CD4-positive, alpha-beta T cell (primary cell): ENCODE results near the gene BCL3. TPM values are rescaled to one million over a fixed set of nuclear protein-coding genes. Genes with fewer than 3 reads are reported as not detected.

Experiments used
- ATAC-seq: fragments of 200-7000 bp; cut with Tn5 transposase; one replicate; pipeline ENCODE4 v1.10.0; 2022; ENCODE audit warnings: mild to moderate bottlenecking; ENCODE audit not compliant: poor library complexity
- CTCF ChIA-PET: fragments of 350-600 bp; sonication (Branson Sonifier 250); formaldehyde crosslinking; loops from one replicate; lab custom pipeline; 2021; ENCODE audit warnings: antibody characterized with exemption, inconsistent platforms; lab: Charles Lee
- POLR2A ChIA-PET: fragments of 350-600 bp; sonication (Branson Sonifier 250); formaldehyde crosslinking; loops from one replicate; lab custom pipeline; 2021; ENCODE audit warnings: antibody characterized with exemption, inconsistent platforms; lab: Charles Lee
- DNase-seq, 14 experiments: peaks; one replicate each; pipeline ENCODE4 v3.0.0-alpha.2; 2013 to 2020; ENCODE audit warnings: mixed read lengths in 2 of 14
- H3K27ac ChIP-seq, 2 donors: one replicate each; pipeline versions ENCODE4 v1.5.1 to v1.7.0; 2013; ENCODE audit warnings: low read length in 2 of 2, low read depth in 1 of 2, mild to moderate bottlenecking in 1 of 2
- H3K27me3 ChIP-seq, 2 experiments: 1 replicate in 1 of 2; 2 replicates in 1 of 2; pipeline versions ENCODE4 v1.6.1 to v1.7.0; 2013; ENCODE audit warnings: low read length in 2 of 2, control low read depth in 1 of 2, mild to moderate bottlenecking in 1 of 2, moderate library complexity in 1 of 2; ENCODE audit not compliant: insufficient read depth in 2 of 2, control insufficient read depth in 1 of 2
- H3K36me3 ChIP-seq: one replicate; pipeline ENCODE4 v1.6.1; 2013; ENCODE audit warnings: low read length, control low read depth; ENCODE audit not compliant: insufficient read depth
- H3K4me1 ChIP-seq: one replicate; pipeline ENCODE4 v1.6.1; 2013; ENCODE audit warnings: low read length, control low read depth; ENCODE audit not compliant: insufficient read depth
- H3K4me3 ChIP-seq: one replicate; pipeline ENCODE4 v1.5.1; 2013; ENCODE audit warnings: mild to moderate bottlenecking, low read length, moderate library complexity
- H3K9me3 ChIP-seq, 2 experiments: 1 replicate in 1 of 2; 2 replicates in 1 of 2; pipeline versions ENCODE4 v1.6.1 to v1.7.0; 2013; ENCODE audit warnings: low read length in 2 of 2, mild to moderate bottlenecking in 2 of 2, control low read depth in 1 of 2, moderate library complexity in 1 of 2; ENCODE audit not compliant: control insufficient read depth in 1 of 2, insufficient read depth in 1 of 2
- H3K27ac Mint-ChIP-seq: one replicate; pipeline ENCODE4 v1.8.0; 2020; ENCODE audit warnings: mixed read lengths
- H3K27me3 Mint-ChIP-seq: one replicate; pipeline ENCODE4 v1.8.0; 2021; ENCODE audit warnings: mixed read lengths
- H3K36me3 Mint-ChIP-seq: one replicate; pipeline ENCODE4 v1.8.0; 2021; ENCODE audit warnings: low read depth, mixed read lengths
- H3K4me1 Mint-ChIP-seq: one replicate; pipeline ENCODE4 v1.8.0; 2021; ENCODE audit warnings: low read depth, mixed read lengths
- H3K4me3 Mint-ChIP-seq: one replicate; pipeline ENCODE4 v1.8.0; 2020; ENCODE audit warnings: mild to moderate bottlenecking, mixed read lengths
- H3K9me3 Mint-ChIP-seq: one replicate; pipeline ENCODE4 v1.8.0; 2020; ENCODE audit warnings: mixed read lengths
- CTCF ChIP-seq: fragments of 200-600 bp; IDR thresholded peaks from one replicate; pipeline ENCODE4 v1.8.0; 2022; ENCODE audit warnings: antibody characterized with exemption, mild to moderate bottlenecking
- intact Hi-C, 2 experiments: fragments of 100-400 bp; cut with DNase I in 1 of 2; cut with micrococcal nuclease in 1 of 2; formaldehyde crosslinking; loops; one replicate each; pipeline versions ENCODE4 v1.15.1 to v1.9.0; 2023 to 2025; cut with DNase I, micrococcal nuclease
- total RNA-seq, 174 experiments: library from RNA in 2 of 174; stranded (reverse) in 2 of 174; gene quantifications; one replicate each; pipeline ENCODE4 v1.2.3 and lab custom pipeline; 2021 to 2026

Gene BCL3
- total RNA-seq, 2 experiments from 2014 or later, result 90.9 to 97.1 TPM

- Histone ChIP-seq H3K4me1 (peaks cover 5% of the 10 kb centered on the region), H3K36me3 (no peaks in the 10 kb centered on the region), H3K4me3 (no peak overlapping the region), H3K27me3 (peaks cover 7 to 12% of the 10 kb centered on the region in 2 experiments), H3K9me3 (peaks cover 0 to 13% of the 10 kb centered on the region in 2 experiments), H3K27ac (no peak overlapping the region)
- CTCF ChIA-PET, result no interaction called here
- Mint-ChIP-seq H3K9me3 (no peaks in the 10 kb centered on the region), H3K36me3 (no peaks in the 10 kb centered on the region), H3K4me3 (no peak overlapping the region), H3K4me1 (no peaks in the 10 kb centered on the region), H3K27me3 (peaks cover 11% of the 10 kb centered on the region), H3K27ac (no peak overlapping the region)
- no peak for ATAC-seq
- POLR2A ChIA-PET, result no interaction called here
- no peak for TF ChIP-seq CTCF
- no peak for DNase-seq
- intact Hi-C loops, result no loop called here
These were observed 55.2 kb downstream of the BCL3 start for GRCh38 chr19:44803442-44804428.

GRCh38 chr19:44806291-44806690 lies 57.8 kb downstream of the BCL3 start:
- no peaks in the 10 kb centered on the region for H3K9me3 Mint-ChIP-seq
- ATAC-seq, result no peak
- Histone ChIP-seq H3K9me3 (peaks cover 0 to 17% of the 10 kb centered on the region in 2 experiments), H3K4me3 (no peak overlapping the region), H3K4me1 (peaks cover 6% of the 10 kb centered on the region), H3K36me3 (no peaks in the 10 kb centered on the region), H3K27ac (no peak overlapping the region), H3K27me3 (peaks cover 17 to 29% of the 10 kb centered on the region in 2 experiments)
- no peak for DNase-seq
- no peak overlapping the region for H3K4me3 Mint-ChIP-seq
- H3K36me3 Mint-ChIP-seq, result no peaks in the 10 kb centered on the region
- no peak for TF ChIP-seq CTCF
- H3K4me1 Mint-ChIP-seq, result no peaks in the 10 kb centered on the region
- no peak overlapping the region for H3K27ac Mint-ChIP-seq
- CTCF ChIA-PET, result no interaction called here
- POLR2A ChIA-PET, result no interaction called here
- intact Hi-C loops, result no loop called here
- peaks cover 33% of the 10 kb centered on the region for H3K27me3 Mint-ChIP-seq

- POLR2A ChIA-PET, result no interaction called here
- H3K4me1 ChIP-seq, result peaks cover 6% of the 10 kb centered on the region
- no peak for DNase-seq
- Mint-ChIP-seq H3K4me3 (no peak overlapping the region), H3K36me3 (no peaks in the 10 kb centered on the region), H3K27ac (no peak overlapping the region), H3K9me3 (no peaks in the 10 kb centered on the region), H3K4me1 (no peaks in the 10 kb centered on the region), H3K27me3 (peaks cover 39% of the 10 kb centered on the region)
- no peak overlapping the region for H3K4me3 ChIP-seq
- intact Hi-C loops, result no loop called here
- ATAC-seq, result no peak
- CTCF ChIA-PET, result no interaction called here
- H3K9me3 ChIP-seq, result peaks cover 0 to 17% of the 10 kb centered on the region in 2 experiments
- no peaks in the 10 kb centered on the region for H3K36me3 ChIP-seq
- no peak for TF ChIP-seq CTCF
- peaks cover 17 to 29% of the 10 kb centered on the region in 2 experiments for H3K27me3 ChIP-seq
- H3K27ac ChIP-seq, result no peak overlapping the region
These were observed 58.7 kb downstream of the BCL3 start for GRCh38 chr19:44807162-44807561.
